Panc1 (cell line): ENCODE results near the gene BRD4.

Experiments
- POLR2AphosphoS5 ChIP-seq: IDR thresholded peaks from 2 replicates; pipeline ENCODE4 v1.6.1; 2012; ENCODE audit warnings: mild to moderate bottlenecking, low read depth, low read length, moderate library complexity
- SIN3A ChIP-seq: IDR thresholded peaks from 2 replicates; pipeline ENCODE4 v1.6.1; 2012; ENCODE audit warnings: low read depth, mild to moderate bottlenecking, low read length, moderate library complexity, borderline replicate concordance; ENCODE audit not compliant: insufficient read depth
- TCF7L2 ChIP-seq: IDR thresholded peaks from 2 replicates; pipeline ENCODE4 v1.6.1; 2011; ENCODE audit warnings: mild to moderate bottlenecking, low read depth, low read length, inconsistent platforms
- TF ChIP-seq, protein P1 (sequence below): fragments of 450-650 bp; IDR thresholded peaks from 2 replicates; pipeline ENCODE4 v1.5.1; 2017; ENCODE audit warnings: mild to moderate bottlenecking
- TF ChIP-seq, protein P2 (sequence below), 2 experiments: IDR thresholded peaks; 2 replicates each; pipeline ENCODE4 v1.6.1; 2011 to 2012; ENCODE audit warnings: low read depth in 2 of 2, control low read depth in 1 of 2, low read length in 1 of 2, mild to moderate bottlenecking in 1 of 2, moderate library complexity in 1 of 2; ENCODE audit not compliant: insufficient read depth in 1 of 2

DNA sequence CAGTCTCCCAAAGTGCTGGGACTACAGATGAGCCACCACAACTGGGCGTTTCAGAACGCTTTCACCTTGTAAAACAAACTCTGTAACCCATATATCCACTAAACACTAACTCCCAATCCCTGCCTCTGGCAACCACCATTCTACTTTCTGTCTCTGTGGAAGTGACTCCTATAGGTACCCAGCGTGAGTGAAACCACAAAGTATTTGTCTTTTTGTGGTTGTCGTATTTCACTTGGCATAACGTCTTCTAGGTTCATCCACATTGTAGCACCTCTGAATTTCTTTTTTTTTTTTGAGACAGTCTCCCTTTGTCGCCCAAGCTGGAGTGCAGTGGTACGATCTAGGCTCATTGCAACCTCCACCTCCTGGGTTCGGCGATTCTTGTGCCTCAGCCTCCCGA lies 44.8 kb downstream of the BRD4 start:
- TF ChIP-seq POLR2AphosphoS5 (no peak), SIN3A (no peak), TCF7L2 (no peak)
- TF ChIP-seq, protein P1, sequence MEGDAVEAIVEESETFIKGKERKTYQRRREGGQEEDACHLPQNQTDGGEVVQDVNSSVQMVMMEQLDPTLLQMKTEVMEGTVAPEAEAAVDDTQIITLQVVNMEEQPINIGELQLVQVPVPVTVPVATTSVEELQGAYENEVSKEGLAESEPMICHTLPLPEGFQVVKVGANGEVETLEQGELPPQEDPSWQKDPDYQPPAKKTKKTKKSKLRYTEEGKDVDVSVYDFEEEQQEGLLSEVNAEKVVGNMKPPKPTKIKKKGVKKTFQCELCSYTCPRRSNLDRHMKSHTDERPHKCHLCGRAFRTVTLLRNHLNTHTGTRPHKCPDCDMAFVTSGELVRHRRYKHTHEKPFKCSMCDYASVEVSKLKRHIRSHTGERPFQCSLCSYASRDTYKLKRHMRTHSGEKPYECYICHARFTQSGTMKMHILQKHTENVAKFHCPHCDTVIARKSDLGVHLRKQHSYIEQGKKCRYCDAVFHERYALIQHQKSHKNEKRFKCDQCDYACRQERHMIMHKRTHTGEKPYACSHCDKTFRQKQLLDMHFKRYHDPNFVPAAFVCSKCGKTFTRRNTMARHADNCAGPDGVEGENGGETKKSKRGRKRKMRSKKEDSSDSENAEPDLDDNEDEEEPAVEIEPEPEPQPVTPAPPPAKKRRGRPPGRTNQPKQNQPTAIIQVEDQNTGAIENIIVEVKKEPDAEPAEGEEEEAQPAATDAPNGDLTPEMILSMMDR = no peak
- TF ChIP-seq, protein P2, sequence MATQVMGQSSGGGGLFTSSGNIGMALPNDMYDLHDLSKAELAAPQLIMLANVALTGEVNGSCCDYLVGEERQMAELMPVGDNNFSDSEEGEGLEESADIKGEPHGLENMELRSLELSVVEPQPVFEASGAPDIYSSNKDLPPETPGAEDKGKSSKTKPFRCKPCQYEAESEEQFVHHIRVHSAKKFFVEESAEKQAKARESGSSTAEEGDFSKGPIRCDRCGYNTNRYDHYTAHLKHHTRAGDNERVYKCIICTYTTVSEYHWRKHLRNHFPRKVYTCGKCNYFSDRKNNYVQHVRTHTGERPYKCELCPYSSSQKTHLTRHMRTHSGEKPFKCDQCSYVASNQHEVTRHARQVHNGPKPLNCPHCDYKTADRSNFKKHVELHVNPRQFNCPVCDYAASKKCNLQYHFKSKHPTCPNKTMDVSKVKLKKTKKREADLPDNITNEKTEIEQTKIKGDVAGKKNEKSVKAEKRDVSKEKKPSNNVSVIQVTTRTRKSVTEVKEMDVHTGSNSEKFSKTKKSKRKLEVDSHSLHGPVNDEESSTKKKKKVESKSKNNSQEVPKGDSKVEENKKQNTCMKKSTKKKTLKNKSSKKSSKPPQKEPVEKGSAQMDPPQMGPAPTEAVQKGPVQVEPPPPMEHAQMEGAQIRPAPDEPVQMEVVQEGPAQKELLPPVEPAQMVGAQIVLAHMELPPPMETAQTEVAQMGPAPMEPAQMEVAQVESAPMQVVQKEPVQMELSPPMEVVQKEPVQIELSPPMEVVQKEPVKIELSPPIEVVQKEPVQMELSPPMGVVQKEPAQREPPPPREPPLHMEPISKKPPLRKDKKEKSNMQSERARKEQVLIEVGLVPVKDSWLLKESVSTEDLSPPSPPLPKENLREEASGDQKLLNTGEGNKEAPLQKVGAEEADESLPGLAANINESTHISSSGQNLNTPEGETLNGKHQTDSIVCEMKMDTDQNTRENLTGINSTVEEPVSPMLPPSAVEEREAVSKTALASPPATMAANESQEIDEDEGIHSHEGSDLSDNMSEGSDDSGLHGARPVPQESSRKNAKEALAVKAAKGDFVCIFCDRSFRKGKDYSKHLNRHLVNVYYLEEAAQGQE (IDR thresholded peaks at IDR 0.05; ENCODE audit: insufficient read depth in 1 of 2, low read depth in 2 of 2, low read length in 1 of 2) = no peak
